Measurements from ENCODE around the gene YIF1B. TPM values are rescaled to one million over a fixed set of nuclear protein-coding genes. Genes with fewer than 3 reads are reported as not detected.

YIF1B gene
- total RNA-seq, 1 experiment from 2014 or later, result 143 TPM

- intact Hi-C loops (cut with micrococcal nuclease; ENCODE audit: unreplicated experiment), result no loop called here
- H3K4me3 ChIP-seq (ENCODE audit: low read depth in 2 of 2, low read length in 2 of 2), result peak overlapping the region; percentile 67 to 80
- ChIA-PET CTCF (interaction anchor here (0.5 to 0.7 kb wide), 2 partner anchors 27 to 218 kb away, joined by 3 to 7 read pairs; partner anchors contain the start of gene SPRED3), POLR2A (interaction anchor here (0.5 to 0.8 kb wide), 3 partner anchors 14 to 230 kb away, joined by 4 to 8 read pairs (median 6); partner anchors contain the start of gene GGN)
- BruUV-seq (replicated peaks), result no TSS peak
- H3K4me1 ChIP-seq (ENCODE audit: control insufficient read depth, insufficient read depth, low read length), result 0 out of 2 replicates have a peak, but pooled peaks cover 3% of the 10 kb centered on the region
- TF ChIP-seq SIN3A (IDR thresholded peaks at IDR 0.05; ENCODE audit: borderline replicate concordance, insufficient read depth, low read depth, low read length) (0 out of 2 replicates have a peak, but pooled peaks have one; percentile 30), POLR2AphosphoS5 (IDR thresholded peaks at IDR 0.05; ENCODE audit: low read depth, low read length) (no peak)
- no peaks in the 10 kb centered on the region for H3K9me3 ChIP-seq (ENCODE audit: control insufficient read depth, insufficient read depth, low read depth, low read length)
- ATAC-seq (peak; percentile 20), DNase-seq (ENCODE audit: low read depth, low spot score) (no peak)
- no peak overlapping the region for H3K27ac ChIP-seq (ENCODE audit: low read length)
- in situ Hi-C loops (cut with HindIII; ENCODE audit: low pct_unique_long_range_greater_than_20kb, low sequenced_read_pairs), result no loop called here
- H3K27me3 ChIP-seq (ENCODE audit: control insufficient read depth, insufficient read depth, low read length), result peaks cover 10% of the 10 kb centered on the region
- no peaks in the 10 kb centered on the region for H3K36me3 ChIP-seq (ENCODE audit: control insufficient read depth, insufficient read depth, low read length)
Measured at GRCh38 chr19:38360839-38361631, 45.3 kb upstream of the YIF1B start.

DNA sequence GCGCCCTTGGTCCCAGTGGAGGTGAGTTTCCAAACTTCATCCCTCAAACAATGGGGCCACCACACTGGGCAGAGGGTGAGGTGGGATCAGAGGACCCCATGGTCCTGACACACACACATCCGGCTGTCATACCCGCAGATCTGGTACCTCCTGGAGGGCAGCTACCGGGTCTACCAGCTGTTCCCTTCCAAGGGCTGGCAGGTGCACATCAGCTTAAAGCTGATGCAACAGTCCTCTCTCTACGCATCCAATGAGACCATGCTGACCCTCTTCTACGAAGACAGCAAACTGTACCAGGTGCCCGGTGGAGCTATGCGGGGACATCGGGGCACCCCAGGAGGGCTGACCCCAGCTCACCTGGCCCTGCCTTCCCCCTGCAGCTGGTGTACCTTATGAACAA lies 44.6 kb upstream of the YIF1B start:
- H3K27me3 ChIP-seq (ENCODE audit: control insufficient read depth, insufficient read depth, low read length), result peaks cover 10% of the 10 kb centered on the region
- TF ChIP-seq REST (IDR thresholded peaks at IDR 0.05; ENCODE audit: insufficient read depth in 1 of 2, low read depth in 2 of 2, low read length in 1 of 2) (no peak), SIN3A (IDR thresholded peaks at IDR 0.05; ENCODE audit: borderline replicate concordance, insufficient read depth, low read depth, low read length) (no peak), CTCF (IDR thresholded peaks at IDR 0.05) (no peak), TCF7L2 (IDR thresholded peaks at IDR 0.05; ENCODE audit: low read depth, low read length) (no peak), POLR2AphosphoS5 (IDR thresholded peaks at IDR 0.05; ENCODE audit: low read depth, low read length) (no peak)
- no peak overlapping the region for H3K27ac ChIP-seq (ENCODE audit: low read length)
- H3K4me1 ChIP-seq (ENCODE audit: control insufficient read depth, insufficient read depth, low read length), result 0 out of 2 replicates have a peak, but pooled peaks cover 3% of the 10 kb centered on the region
- intact Hi-C loops (cut with micrococcal nuclease; ENCODE audit: unreplicated experiment) (no loop called here), in situ Hi-C loops (cut with HindIII; ENCODE audit: low pct_unique_long_range_greater_than_20kb, low sequenced_read_pairs) (no loop called here)
- CTCF ChIA-PET, result no interaction called here
- H3K36me3 ChIP-seq (ENCODE audit: control insufficient read depth, insufficient read depth, low read length), result no peaks in the 10 kb centered on the region
- no peaks in the 10 kb centered on the region for H3K9me3 ChIP-seq (ENCODE audit: control insufficient read depth, insufficient read depth, low read depth, low read length)
- no TSS peak for BruUV-seq (replicated peaks)
- POLR2A ChIA-PET, result interaction anchor here (0.8 kb wide), 1 partner anchor 28 kb away, joined by 6 read pairs; the partner anchor contains the start of gene GGN
- DNase-seq (ENCODE audit: low read depth, low spot score) (no peak), ATAC-seq (no peak)
- no peak overlapping the region for H3K4me3 ChIP-seq (ENCODE audit: low read depth in 2 of 2, low read length in 2 of 2)

Measured in Panc1 (cell line).